Stimulated activated CD8-positive, alpha-beta memory T cell treated with anti-CD3 and anti-CD28 coated beads, Interleukin-15, amount 100 ng/mL, for 24 hours (primary cell): ENCODE data around the gene PTPRU.

ENCODE experiments used
- DNase-seq: peaks from one replicate; pipeline ENCODE4 v3.0.0-alpha.2; 2020; ENCODE audit warnings: low read depth

PTPRU gene

GRCh38 chr1:29235955-29236711, at the start of gene PTPRU:
Gene PTPRU (plus strand): TSS chr1:29236522. CDS start chr1:29236645, 123 bp downstream.
- DNase-seq = peak; percentile 83

- no peak for DNase-seq
These were observed 49.6 kb upstream of the PTPRU start for GRCh38 chr1:29186707-29187106.

DNA sequence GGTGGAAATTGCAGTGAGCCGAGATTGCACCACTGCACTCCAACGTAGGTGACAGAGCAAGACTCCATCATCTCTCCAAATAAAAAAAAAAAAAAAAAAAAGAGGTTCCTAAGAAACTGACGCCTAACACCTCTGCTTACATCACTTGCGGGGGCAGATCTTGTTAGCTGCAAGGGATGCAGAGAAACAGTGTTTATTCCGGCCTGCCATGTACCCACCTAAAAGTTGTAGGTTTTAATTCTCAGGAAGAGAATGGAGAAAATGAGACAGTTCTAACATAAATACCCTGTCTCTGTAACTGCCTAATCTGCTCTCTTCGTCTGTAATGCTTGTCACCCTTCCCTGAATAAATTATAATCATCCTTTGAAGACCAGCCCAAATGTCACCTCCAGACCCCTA, 45.6 kb upstream of the PTPRU start:
- DNase-seq = no peak

- DNase-seq = no peak
These were observed 42.4 kb upstream of the PTPRU start for GRCh38 chr1:29193879-29194455.

- DNase-seq = no peak
These were observed 40.4 kb upstream of the PTPRU start for GRCh38 chr1:29195881-29196291.

GRCh38 chr1:29196863-29197589, 39.3 kb upstream of the PTPRU start:
- no peak for DNase-seq

GRCh38 chr1:29197590-29197924, 38.8 kb upstream of the PTPRU start:
- no peak for DNase-seq

DNA sequence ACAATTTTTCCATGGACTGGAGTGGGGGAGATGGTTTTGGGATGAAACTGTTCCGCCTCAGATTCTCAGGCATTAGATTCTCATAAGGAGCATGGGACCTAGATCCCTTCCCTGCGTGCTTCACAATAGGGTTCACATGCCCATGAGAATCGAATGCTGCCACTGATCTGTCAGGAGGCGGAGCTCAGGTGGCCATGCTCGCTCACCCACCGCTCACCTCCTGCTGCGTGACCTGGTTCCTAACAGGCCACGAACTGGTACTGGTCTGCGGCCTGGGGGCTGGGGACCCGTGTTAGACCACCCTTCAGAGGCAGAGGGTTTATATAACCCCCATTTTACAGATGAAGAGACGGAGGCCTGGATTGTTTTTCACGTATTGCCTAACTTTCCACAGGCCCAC, 38.3 kb upstream of the PTPRU start:
- DNase-seq = no peak

DNA sequence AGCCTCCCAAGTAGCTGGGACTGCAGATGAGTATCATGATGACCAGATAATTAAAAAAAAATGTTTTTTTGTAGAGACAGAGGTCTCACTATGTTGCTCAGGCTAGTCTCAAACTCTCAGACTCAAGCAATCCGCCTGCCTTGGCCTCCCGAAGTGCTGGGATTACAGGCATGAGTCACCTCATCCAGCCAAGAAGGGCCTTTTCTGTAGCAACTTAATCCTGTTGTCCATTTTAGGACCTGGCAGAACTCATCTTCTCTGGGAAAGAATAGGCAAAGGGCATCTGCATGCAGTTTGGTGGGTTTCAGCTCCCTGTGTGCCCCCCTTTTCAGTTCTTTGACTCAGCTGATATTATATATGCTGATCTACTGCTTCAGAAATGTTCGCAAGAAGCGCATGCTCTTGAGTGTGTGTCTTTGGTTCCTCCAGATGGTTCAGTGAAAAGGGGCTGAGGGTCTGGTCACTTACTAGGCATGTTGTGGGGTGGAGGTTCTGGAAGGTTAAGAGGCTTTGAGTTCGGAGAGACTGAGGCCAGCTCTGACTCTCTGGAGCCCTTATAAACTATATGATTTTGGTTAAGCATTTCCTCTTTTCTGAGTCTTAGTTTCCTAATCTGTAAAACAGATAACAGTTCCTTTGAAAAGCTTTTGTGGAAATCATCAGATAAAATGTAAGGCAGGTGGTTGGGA, 35.3 kb upstream of the PTPRU start:
- no peak for DNase-seq

DNA sequence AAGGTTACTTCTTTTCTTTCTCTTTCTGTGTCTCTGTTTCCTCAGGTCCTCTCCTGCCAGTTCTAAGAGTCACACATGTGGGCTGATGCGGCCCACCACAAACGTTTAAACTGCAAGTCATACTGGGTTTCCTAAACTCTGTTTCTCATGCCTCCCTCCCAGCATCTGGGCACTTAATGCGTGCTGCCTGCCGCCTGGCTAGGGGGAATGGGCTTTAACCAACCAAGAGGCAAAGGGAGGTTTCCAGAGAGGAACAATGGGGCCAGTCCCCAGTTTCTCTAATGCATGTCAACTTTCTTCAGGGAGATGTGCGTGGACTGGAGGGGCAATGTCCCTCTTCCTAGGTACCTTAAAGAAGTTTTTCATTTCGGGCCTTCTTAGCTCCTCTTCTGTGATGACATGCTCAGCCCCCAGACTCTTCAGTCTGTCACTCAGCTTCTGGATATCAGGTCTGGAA, 34.7 kb upstream of the PTPRU start:
- no peak for DNase-seq

GRCh38 chr1:29202053-29202452, 34.3 kb upstream of the PTPRU start:
- no peak for DNase-seq

DNA sequence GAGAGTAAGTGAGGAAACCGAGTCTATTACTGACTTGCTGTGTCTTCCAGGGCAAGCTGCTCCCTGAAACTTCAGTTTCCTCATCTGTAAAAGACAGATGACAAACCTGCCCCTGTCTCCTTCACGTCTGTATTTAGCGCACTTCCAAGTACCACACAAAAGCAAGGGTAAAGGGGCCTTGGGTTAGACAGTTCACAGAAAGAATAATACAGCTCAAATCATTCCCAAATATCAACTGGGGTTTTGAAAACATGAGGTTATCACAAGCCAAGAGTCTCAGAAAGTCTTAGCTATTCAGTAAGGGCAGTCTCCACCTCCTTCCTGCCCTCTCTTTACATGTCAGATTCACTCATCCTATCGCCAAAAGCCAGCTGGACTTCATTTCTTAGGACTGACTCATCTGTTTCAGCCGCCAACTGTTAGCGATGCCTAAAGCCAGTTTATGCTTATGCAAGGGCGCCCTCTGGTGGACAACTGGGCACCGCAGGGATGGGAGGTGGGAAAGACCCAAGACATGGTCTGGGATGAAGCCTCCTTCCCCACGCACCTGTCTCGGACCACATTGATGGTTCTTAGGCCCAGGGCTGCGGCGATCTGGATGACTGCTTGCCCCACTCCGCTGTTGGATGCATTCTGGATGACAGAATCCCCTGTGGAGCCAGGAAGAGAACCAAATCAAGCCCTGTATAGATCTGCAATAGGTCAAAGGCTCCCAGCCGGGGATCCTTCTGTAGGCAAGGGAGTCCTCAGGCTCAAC, 33.6 kb upstream of the PTPRU start:
- DNase-seq = peak; percentile 89

GRCh38 chr1:29208442-29208841, 27.9 kb upstream of the PTPRU start:
- no peak for DNase-seq

DNA sequence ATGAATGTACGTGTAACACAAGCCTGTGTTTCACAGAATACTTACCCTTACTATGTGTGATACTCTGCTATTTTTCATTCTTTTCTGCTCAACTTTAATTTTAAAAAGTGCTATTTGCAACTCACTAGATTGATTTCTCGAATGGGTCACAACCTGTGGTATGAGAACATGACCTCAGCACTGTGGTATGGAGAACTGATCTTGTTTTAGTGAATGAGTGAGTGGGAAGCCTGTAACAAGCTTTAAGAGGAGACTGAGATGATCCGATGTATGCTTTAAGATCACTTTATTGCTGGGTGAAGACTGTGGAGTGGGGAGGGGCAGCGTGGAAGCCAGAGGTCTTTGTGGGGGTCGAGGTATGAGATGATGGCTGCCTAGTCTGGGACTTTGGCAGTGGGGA, 27.1 kb upstream of the PTPRU start:
- no peak for DNase-seq

DNA sequence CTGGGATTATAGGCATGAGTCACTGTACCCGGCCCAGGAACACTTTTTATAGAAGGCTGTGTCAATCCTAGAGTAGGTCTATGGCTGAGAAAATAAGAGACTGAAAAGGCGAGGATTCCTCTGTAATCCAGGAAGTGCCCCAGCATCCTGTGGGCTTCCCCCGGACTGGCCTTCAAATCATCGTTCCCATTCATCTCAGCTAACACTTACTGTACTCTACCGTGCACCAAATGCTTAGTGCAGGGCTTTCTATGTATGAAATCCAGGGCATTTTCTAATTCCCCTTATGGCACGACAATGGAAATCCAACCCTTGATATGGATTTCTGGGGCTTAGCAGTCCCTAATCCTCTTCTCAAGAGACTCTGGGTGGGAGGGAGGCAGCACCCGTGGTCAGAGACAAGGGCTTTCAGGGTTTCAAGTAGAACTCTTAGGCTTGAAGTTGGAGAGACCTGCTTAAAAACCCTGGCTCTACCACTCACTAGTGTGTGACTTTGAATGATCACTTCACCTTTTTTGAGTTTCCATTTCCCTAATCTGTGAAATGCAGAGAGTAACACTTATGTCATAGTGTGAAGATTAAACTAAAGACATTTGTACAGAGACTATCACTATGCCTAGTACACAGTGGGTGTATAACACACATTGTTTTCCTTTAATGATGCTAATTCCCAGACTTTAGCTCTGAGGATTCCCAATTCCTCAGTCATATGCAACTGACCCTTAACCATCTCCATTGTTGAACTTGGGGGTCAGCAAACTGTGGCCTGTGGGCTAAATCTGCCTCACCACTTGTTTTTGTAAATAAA, 25.8 kb upstream of the PTPRU start:
- no peak for DNase-seq

DNA sequence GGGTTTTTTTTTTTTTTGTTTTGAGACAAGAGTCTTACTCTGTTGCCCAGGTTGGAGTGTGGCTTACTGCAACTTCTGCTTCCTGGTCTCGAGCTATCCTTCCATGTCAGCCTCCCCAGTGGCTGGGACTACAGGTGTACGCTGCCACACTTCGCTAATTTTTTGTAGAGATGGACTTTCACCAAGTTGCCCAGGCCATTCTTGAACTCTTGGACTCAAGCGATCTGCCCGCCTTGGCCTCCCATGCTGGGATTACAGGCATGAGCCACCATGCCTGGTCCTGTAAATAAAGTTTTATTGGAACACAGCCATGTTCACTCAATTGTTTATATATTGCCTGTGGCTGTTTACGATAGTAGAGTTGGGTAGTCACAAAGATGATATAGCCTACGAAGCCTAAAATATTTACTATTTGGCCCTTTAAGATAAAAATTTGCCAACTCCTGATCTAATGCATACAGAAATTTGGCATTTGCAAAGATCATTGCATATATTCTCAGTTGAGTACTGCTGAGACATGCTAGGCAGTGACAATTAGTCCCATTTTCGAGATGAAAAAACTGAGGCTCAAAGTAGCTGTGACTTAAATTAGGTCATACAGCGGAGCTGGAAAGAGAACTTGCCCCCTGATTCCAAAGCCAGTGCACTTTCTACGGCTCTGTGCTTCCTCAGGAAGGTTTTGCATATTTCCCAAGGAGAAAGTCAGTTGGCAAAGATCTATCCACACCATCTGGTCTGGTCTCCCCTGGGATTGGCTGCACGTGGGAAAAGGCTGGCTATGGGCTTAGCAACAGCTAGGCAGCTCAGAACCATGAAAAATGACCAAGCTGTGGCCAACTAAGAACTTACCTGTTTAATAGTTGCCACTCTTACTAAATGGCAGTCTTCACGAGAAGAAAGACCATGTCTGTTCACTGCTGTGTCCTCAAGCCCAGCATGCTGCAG, 25.0 kb upstream of the PTPRU start:
- DNase-seq = no peak

GRCh38 chr1:29213055-29213454, 23.3 kb upstream of the PTPRU start:
- no peak for DNase-seq

GRCh38 chr1:29217633-29218032, 18.7 kb upstream of the PTPRU start:
- no peak for DNase-seq

- no peak for DNase-seq
These were observed 18.1 kb upstream of the PTPRU start for GRCh38 chr1:29218223-29218622.

DNA sequence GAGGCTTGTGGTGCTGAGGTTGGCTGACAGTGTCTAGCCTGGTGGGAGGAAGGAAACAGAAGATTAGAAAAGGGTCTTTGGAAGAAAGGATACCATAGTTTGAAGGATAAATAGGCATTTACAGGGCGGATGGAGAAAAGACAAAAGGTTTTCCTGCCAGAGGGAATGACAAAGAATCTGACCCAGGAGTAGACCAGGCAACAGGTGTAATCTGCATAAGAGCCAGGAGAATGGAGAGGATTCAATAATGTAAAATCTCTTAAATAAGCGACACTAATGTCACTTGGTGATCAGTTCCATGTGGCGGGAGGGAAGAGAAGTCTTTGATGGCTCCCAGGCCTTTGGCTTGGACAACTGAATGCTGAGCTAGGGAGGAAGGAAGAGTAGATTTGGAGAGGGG, 15.0 kb upstream of the PTPRU start:
- no peak for DNase-seq
